Right atrium auricular region (tissue), 2 donors: ENCODE measurements around the gene DDX31. TPM values are rescaled to one million over a fixed set of nuclear protein-coding genes. Genes with fewer than 3 reads are reported as not detected.

Experiments
- DNase-seq: peaks from one replicate; pipeline ENCODE4 v3.0.0-alpha.2; 2019; ENCODE audit warnings: low spot score
- H3K27ac ChIP-seq, 2 donors: fragments of 200-600 bp; sonication (generic); 1 replicate in 1 of 2; 2 replicates in 1 of 2; pipeline ENCODE4 v1.5.1; 2016 to 2019
- H3K27me3 ChIP-seq, 2 donors: fragments of 200-600 bp; sonication (generic); one replicate each; pipeline versions ENCODE4 v1.5.1 to v1.6.0; 2017 to 2019
- H3K36me3 ChIP-seq: fragments of 200-600 bp; sonication (generic); one replicate; pipeline ENCODE4 v1.5.1; 2016
- H3K4me1 ChIP-seq, 2 donors: fragments of 200-600 bp; sonication (generic); one replicate each; pipeline versions ENCODE4 v1.5.1 to v1.6.0; 2017 to 2019
- H3K4me3 ChIP-seq, 2 donors: fragments of 200-600 bp; sonication (generic); 1 replicate in 1 of 2; 2 replicates in 1 of 2; pipeline ENCODE4 v1.5.1; 2017 to 2019; ENCODE audit warnings: mild to moderate bottlenecking in 1 of 2, moderate library complexity in 1 of 2
- H3K9me3 ChIP-seq, 2 donors: fragments of 200-600 bp; sonication (generic); one replicate each; pipeline ENCODE4 v1.5.1; 2019
- total RNA-seq, 2 donors: library from RNA; depleted of rRNA; stranded (reverse); fragments of >200 nt; gene quantifications; one replicate each; pipeline ENCODE4 v1.1.0, GENCODE V29; 2016
- TF ChIP-seq, protein P1 (sequence below), 2 donors: fragments of 200-600 bp; sonication (generic); IDR thresholded peaks; one replicate each; pipeline ENCODE4 v1.5.1; 2019; ENCODE audit warnings: antibody characterized with exemption in 2 of 2

DDX31 gene
- total RNA-seq, 2 donors from 2014 or later = 4.6 to 6.0 TPM

DNA sequence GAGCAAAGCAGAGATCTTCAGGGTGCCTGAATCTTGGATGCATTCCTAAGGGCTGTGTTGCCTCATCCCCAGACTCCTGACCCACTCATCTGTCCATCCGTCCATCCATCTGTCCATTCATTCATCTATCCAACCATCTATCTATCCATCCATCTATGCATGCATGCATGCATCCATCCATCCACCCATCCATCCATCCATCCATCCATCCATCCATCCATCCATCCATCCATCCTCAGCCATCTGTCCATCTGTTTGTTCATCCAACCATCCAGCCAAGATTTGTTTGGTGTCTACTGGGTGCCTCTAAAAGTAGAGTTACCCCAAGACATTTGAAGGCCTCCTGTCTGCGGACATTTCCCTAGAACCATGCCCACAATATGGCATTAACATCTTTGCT is 115.0 kb downstream of the DDX31 start:
- Histone ChIP-seq H3K27me3 (no peaks in the 10 kb centered on the region), H3K27ac (no peak overlapping the region)
- TF ChIP-seq, protein P1, sequence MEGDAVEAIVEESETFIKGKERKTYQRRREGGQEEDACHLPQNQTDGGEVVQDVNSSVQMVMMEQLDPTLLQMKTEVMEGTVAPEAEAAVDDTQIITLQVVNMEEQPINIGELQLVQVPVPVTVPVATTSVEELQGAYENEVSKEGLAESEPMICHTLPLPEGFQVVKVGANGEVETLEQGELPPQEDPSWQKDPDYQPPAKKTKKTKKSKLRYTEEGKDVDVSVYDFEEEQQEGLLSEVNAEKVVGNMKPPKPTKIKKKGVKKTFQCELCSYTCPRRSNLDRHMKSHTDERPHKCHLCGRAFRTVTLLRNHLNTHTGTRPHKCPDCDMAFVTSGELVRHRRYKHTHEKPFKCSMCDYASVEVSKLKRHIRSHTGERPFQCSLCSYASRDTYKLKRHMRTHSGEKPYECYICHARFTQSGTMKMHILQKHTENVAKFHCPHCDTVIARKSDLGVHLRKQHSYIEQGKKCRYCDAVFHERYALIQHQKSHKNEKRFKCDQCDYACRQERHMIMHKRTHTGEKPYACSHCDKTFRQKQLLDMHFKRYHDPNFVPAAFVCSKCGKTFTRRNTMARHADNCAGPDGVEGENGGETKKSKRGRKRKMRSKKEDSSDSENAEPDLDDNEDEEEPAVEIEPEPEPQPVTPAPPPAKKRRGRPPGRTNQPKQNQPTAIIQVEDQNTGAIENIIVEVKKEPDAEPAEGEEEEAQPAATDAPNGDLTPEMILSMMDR (IDR thresholded peaks at IDR 0.05) = no peak

DNA sequence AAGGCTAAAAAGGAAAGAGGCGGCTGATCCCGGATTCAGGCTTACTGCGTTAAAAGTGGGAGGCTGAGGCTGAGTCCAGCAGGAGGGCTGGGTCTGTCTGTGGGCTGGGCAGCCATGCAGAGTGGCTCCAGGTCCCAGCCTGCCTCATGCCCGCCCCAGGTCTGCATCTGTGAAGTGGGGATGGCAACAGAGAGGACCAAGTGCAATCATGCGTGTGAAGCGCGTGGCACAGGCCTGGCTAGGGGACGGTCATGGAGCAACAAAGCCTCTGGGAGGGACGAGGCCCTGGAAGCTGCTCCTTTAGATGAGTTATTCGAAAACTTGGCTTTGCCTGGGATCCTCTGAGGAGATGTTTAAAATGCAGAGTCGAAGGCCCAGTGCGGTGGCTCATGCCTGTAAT is 117.7 kb downstream of the DDX31 start:
- TF ChIP-seq, protein P1 (IDR thresholded peaks at IDR 0.05) = no peak
- Histone ChIP-seq H3K9me3 (no peaks in the 10 kb centered on the region), H3K36me3 (no peaks in the 10 kb centered on the region), H3K4me3 (no peak overlapping the region), H3K27ac (no peak overlapping the region), H3K27me3 (no peaks in the 10 kb centered on the region), H3K4me1 (no peaks in the 10 kb centered on the region)
- no peak for DNase-seq

More for the DNA sequence above, 115.0 kb downstream of the DDX31 start:
- no peak for DNase-seq
- Histone ChIP-seq H3K36me3 (no peaks in the 10 kb centered on the region), H3K9me3 (no peaks in the 10 kb centered on the region), H3K4me3 (no peak overlapping the region), H3K4me1 (no peaks in the 10 kb centered on the region)

DNA sequence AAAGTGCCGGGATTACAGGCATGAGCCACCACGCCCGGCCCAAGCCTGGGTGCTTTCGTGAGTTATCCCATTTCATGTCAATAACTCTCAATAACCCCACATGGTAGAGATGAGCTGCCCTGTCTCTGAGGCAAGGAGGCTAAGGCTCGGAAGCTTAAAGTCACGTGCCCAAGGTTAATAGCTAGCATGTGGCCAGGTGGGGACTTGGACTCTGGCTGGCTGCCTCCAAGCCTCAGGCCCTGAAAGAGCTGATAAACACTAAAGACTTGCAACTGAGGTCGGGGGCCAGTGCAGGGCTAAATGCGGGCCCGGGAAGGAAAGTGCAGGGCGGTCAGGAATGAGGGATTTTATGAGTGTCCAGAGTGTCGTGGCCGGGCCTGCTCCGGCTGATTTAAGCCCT is 118.2 kb downstream of the DDX31 start:
- no peak overlapping the region for H3K27ac ChIP-seq
- peaks cover 0 to under 1% of the 10 kb centered on the region in 2 donors for H3K4me1 ChIP-seq
- no peaks in the 10 kb centered on the region for H3K9me3 ChIP-seq
- DNase-seq = no peak
- H3K4me3 ChIP-seq = no peak overlapping the region
- H3K27me3 ChIP-seq = no peaks in the 10 kb centered on the region
- no peaks in the 10 kb centered on the region for H3K36me3 ChIP-seq
- TF ChIP-seq, protein P1 (IDR thresholded peaks at IDR 0.05) = no peak

DNA sequence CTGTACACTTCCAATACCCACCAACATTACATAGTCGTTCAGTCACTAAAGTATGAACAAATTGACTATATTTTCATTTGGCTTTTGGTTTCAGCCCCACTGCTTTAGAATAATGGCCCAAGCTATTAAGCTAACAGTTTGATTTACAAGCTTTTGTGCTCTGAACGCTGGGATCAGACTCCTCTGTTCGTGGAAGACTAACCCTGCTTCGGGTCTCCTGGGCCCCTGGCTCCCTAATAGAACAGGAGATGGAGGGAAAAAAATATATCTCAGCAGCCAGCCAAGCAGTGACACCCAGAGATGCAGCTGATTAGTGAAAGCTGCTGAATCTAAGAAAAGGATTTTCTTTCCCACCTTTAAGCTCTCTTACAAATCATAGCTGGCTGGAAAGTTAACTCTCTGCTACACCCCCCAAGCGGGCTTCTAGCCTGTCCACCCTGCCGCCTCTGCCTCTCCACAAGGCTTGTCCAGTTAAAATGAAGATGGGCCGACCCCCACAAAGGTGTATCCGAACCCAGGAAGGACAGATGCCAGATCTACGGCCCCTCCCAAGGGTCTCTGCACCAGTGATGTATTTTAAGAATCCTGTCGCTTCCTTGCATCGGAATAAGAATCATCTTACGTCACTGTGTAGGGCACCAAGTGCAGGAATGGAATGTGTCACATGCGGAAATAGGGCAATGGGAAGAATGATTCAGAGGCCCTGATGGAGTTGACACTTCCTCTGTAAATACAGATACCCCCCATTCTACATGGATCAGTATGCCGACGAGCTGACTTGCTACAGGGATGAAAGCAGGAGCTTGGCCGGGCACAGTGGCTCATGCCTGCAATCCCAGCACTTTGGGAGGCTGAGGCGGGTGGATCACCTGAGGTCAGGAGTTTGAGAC is 120.8 kb downstream of the DDX31 start:
- Histone ChIP-seq H3K9me3 (no peaks in the 10 kb centered on the region), H3K27me3 (no peaks in the 10 kb centered on the region), H3K4me1 (peaks cover 0 to 6% of the 10 kb centered on the region in 2 donors), H3K36me3 (no peaks in the 10 kb centered on the region), H3K4me3 (no peak overlapping the region), H3K27ac (no peak overlapping the region)
- no peak for DNase-seq
- TF ChIP-seq, protein P1 (IDR thresholded peaks at IDR 0.05) = no peak

DNA sequence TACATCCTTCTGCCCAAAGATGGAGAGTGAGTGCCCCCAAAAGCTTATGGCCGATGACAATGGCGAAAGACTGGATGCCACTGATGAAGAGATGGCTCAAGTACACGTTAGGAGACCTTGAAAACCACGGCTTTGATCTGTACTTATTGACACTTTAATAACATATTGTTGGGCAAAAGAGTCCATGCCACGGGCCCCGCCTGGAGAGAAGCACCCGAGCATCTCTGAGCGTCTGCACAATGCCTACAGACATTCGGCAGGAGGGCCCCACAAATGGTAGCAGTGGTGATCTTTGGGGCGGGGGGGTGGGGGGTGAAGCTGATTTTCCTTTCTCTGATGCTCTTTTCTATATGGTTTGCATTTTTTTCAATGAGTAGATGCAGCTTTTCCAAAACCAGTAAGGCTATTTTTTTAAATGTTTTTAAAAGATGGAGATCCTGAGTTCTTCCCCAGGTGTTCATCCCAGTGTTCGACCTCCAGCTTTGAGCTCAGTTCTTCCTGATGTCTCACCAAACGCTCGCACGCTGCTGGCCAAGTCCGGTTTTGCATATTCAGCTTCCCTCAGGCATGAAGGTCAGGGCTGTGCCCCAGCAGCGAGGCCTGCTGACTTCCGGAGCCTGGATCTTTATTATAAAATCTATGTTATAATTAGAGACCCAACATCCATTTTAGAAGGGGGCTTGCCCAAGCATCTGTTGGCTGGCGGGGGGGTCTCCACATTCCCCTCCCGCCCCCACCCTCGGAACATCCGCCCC is 121.6 kb downstream of the DDX31 start:
- Histone ChIP-seq H3K4me3 (no peak overlapping the region), H3K9me3 (no peaks in the 10 kb centered on the region), H3K27ac (no peak overlapping the region), H3K36me3 (no peaks in the 10 kb centered on the region), H3K27me3 (no peaks in the 10 kb centered on the region), H3K4me1 (peaks cover 0 to 6% of the 10 kb centered on the region in 2 donors)
- TF ChIP-seq, protein P1 (IDR thresholded peaks at IDR 0.05) = no peak
- DNase-seq = no peak
